HCT116 (cell line): Measurements from ENCODE around the gene SRGAP2C.
"Not testable (repeated sequence)": the region's sequence is repeated elsewhere in the genome, so short reads cannot be mapped to it uniquely, and the experiment has no call there.

Experiments used
- CTCF ChIP-seq, 3 experiments: fragments of 200-600 bp in 1 of 3; sonication (generic) in 1 of 3; IDR thresholded peaks in 2 of 3; conservative IDR thresholded peaks in 1 of 3; 2 replicates each; pipeline ENCODE4 v1.5.1; 2012 to 2017; ENCODE audit warnings: low read depth in 2 of 3, low read length in 2 of 3, antibody characterized with exemption in 1 of 3, borderline replicate concordance in 1 of 3, control low read depth in 1 of 3, mild to moderate bottlenecking in 1 of 3, mixed read lengths in 1 of 3, mixed run types in 1 of 3, moderate library complexity in 1 of 3; ENCODE audit not compliant: insufficient read depth in 1 of 3
- EGR1 ChIP-seq: IDR thresholded peaks from 2 replicates; pipeline ENCODE4 v1.6.1; 2012; ENCODE audit warnings: low read depth
- EZH2 ChIP-seq: fragments of 200-600 bp; sonication (generic); IDR thresholded peaks from 2 replicates; pipeline ENCODE4 v1.6.1; 2017; ENCODE audit warnings: antibody characterized with exemption, mixed run types
- EZH2phosphoT487 ChIP-seq: fragments of 200-600 bp; IDR thresholded peaks from 2 replicates; pipeline ENCODE4 v1.6.1; 2018; ENCODE audit warnings: antibody characterized with exemption, borderline replicate concordance
- JUND ChIP-seq: IDR thresholded peaks from 2 replicates; pipeline ENCODE4 v1.6.1; 2012
- POLR2A ChIP-seq: IDR thresholded peaks from 2 replicates; pipeline ENCODE4 v1.7.0; 2011; ENCODE audit warnings: borderline replicate concordance; ENCODE audit not compliant: insufficient read depth, insufficient read length; ENCODE audit errors: extremely low read depth
- POLR2AphosphoS5 ChIP-seq: IDR thresholded peaks from 2 replicates; pipeline ENCODE4 v1.6.1; 2011; ENCODE audit warnings: mild to moderate bottlenecking, low read depth, low read length, moderate library complexity
- RAD21 ChIP-seq: IDR thresholded peaks from 2 replicates; pipeline ENCODE4 v1.6.1; 2012; ENCODE audit warnings: low read depth, mild to moderate bottlenecking
- REST ChIP-seq: IDR thresholded peaks from 2 replicates; pipeline ENCODE4 v1.6.1; 2012; ENCODE audit warnings: low read depth
- SIN3A ChIP-seq: IDR thresholded peaks from 2 replicates; pipeline ENCODE4 v1.6.1; 2012; ENCODE audit warnings: low read depth
- SP1 ChIP-seq: IDR thresholded peaks from 2 replicates; pipeline ENCODE4 v1.6.1; 2012; ENCODE audit warnings: low read depth
- YY1 ChIP-seq: IDR thresholded peaks from 2 replicates; pipeline ENCODE4 v1.6.1; 2011; ENCODE audit warnings: low read length, low read depth, moderate library complexity, mild to moderate bottlenecking; ENCODE audit not compliant: insufficient replicate concordance; ENCODE audit errors: extremely low read depth
- ZNF274 ChIP-seq: fragments of 200-500 bp; sonication (Bioruptor generic); IDR thresholded peaks from 2 replicates; pipeline ENCODE4 v1.6.1; 2014; ENCODE audit warnings: mild to moderate bottlenecking, low read depth, low read length, inconsistent platforms

- TF ChIP-seq YY1; CTCF (IDR thresholded peaks at IDR 0.05 in 2 of 3, conservative IDR thresholded peaks at IDR 0.05 in 1 of 3; ENCODE audit: borderline replicate concordance in 1 of 3, insufficient read depth in 1 of 3, low read depth in 2 of 3, low read length in 2 of 3); ZNF274; REST; POLR2AphosphoS5; POLR2A; EZH2phosphoT487; RAD21; JUND; SIN3A; EZH2; EGR1; SP1: not testable (repeated sequence)
Measured at GRCh38 chr1:121298529-121298928, 113.8 kb downstream of the SRGAP2C start.
